Measurements from ENCODE around the gene MAPK10.

DNA sequence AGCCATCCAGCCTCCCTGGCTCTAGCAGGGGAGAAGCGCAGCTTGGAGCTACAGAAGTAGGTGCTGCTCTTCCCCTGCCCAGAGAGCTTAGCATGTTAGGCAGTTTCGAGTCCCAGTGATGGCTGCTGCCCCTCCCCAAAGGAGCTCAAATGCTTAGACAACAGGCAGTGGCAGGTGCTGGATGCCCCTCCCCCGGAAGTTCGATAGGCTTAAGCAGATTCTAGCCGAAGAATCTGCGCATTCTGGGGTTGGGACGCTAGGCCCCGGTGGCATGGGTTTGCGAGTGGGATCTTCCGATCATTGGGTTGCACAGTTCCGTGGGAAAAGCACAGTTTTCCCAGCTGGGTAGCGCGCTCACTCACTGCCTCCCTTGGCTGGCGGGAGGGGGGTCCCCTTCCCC, 117.2 kb downstream of the MAPK10 start:
- TF ChIP-seq, protein P1, sequence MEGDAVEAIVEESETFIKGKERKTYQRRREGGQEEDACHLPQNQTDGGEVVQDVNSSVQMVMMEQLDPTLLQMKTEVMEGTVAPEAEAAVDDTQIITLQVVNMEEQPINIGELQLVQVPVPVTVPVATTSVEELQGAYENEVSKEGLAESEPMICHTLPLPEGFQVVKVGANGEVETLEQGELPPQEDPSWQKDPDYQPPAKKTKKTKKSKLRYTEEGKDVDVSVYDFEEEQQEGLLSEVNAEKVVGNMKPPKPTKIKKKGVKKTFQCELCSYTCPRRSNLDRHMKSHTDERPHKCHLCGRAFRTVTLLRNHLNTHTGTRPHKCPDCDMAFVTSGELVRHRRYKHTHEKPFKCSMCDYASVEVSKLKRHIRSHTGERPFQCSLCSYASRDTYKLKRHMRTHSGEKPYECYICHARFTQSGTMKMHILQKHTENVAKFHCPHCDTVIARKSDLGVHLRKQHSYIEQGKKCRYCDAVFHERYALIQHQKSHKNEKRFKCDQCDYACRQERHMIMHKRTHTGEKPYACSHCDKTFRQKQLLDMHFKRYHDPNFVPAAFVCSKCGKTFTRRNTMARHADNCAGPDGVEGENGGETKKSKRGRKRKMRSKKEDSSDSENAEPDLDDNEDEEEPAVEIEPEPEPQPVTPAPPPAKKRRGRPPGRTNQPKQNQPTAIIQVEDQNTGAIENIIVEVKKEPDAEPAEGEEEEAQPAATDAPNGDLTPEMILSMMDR (IDR thresholded peaks at IDR 0.05), result no peak
- no peak for TF ChIP-seq ZFX (IDR thresholded peaks at IDR 0.05; ENCODE audit: borderline replicate concordance)

Measured in 22Rv1 (cell line).